PFSK-1 (cell line): ENCODE data around the gene CYP2D6.

ENCODE experiments used
- FOXP2 ChIP-seq: optimal IDR thresholded peaks from 2 replicates; pipeline ENCODE3; 2011; ENCODE audit warnings: borderline replicate concordance, control low read depth, inconsistent platforms; ENCODE audit not compliant: insufficient read depth; ENCODE audit errors: extremely low read length, extremely low read depth
- POLR2AphosphoS5 ChIP-seq: IDR thresholded peaks from 2 replicates; pipeline ENCODE4 v1.6.1; 2012; ENCODE audit warnings: low read depth, mild to moderate bottlenecking, control low read depth, low read length, moderate library complexity
- SIN3A ChIP-seq: IDR thresholded peaks from 2 replicates; pipeline ENCODE4 v1.6.1; 2012; ENCODE audit warnings: mild to moderate bottlenecking, low read length, moderate library complexity, borderline replicate concordance; ENCODE audit not compliant: insufficient read depth
- TAF1 ChIP-seq: IDR thresholded peaks from 2 replicates; pipeline ENCODE4 v1.6.1; 2012; ENCODE audit warnings: low read length, control low read depth, borderline replicate concordance; ENCODE audit not compliant: insufficient read depth
- TF ChIP-seq, protein P1 (sequence below), 2 experiments: IDR thresholded peaks; 2 replicates each; pipeline versions ENCODE4 v1.6.1 to v1.8.0; 2011 to 2012; ENCODE audit warnings: low read depth in 2 of 2, low read length in 2 of 2, control low read depth in 1 of 2, inconsistent platforms in 1 of 2, mild to moderate bottlenecking in 1 of 2, moderate library complexity in 1 of 2; ENCODE audit not compliant: insufficient read depth in 1 of 2

Gene CYP2D6

GRCh38 chr22:42127606-42128005 lies 3.0 kb downstream of the CYP2D6 start:
- no peak for TF ChIP-seq SIN3A
- no peak for TF ChIP-seq POLR2AphosphoS5
- TF ChIP-seq TAF1: no peak
- TF ChIP-seq, protein P1, sequence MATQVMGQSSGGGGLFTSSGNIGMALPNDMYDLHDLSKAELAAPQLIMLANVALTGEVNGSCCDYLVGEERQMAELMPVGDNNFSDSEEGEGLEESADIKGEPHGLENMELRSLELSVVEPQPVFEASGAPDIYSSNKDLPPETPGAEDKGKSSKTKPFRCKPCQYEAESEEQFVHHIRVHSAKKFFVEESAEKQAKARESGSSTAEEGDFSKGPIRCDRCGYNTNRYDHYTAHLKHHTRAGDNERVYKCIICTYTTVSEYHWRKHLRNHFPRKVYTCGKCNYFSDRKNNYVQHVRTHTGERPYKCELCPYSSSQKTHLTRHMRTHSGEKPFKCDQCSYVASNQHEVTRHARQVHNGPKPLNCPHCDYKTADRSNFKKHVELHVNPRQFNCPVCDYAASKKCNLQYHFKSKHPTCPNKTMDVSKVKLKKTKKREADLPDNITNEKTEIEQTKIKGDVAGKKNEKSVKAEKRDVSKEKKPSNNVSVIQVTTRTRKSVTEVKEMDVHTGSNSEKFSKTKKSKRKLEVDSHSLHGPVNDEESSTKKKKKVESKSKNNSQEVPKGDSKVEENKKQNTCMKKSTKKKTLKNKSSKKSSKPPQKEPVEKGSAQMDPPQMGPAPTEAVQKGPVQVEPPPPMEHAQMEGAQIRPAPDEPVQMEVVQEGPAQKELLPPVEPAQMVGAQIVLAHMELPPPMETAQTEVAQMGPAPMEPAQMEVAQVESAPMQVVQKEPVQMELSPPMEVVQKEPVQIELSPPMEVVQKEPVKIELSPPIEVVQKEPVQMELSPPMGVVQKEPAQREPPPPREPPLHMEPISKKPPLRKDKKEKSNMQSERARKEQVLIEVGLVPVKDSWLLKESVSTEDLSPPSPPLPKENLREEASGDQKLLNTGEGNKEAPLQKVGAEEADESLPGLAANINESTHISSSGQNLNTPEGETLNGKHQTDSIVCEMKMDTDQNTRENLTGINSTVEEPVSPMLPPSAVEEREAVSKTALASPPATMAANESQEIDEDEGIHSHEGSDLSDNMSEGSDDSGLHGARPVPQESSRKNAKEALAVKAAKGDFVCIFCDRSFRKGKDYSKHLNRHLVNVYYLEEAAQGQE (IDR thresholded peaks at IDR 0.05; ENCODE audit: insufficient read depth in 1 of 2, low read depth in 2 of 2, low read length in 2 of 2): no peak
- TF ChIP-seq FOXP2: no peak

DNA sequence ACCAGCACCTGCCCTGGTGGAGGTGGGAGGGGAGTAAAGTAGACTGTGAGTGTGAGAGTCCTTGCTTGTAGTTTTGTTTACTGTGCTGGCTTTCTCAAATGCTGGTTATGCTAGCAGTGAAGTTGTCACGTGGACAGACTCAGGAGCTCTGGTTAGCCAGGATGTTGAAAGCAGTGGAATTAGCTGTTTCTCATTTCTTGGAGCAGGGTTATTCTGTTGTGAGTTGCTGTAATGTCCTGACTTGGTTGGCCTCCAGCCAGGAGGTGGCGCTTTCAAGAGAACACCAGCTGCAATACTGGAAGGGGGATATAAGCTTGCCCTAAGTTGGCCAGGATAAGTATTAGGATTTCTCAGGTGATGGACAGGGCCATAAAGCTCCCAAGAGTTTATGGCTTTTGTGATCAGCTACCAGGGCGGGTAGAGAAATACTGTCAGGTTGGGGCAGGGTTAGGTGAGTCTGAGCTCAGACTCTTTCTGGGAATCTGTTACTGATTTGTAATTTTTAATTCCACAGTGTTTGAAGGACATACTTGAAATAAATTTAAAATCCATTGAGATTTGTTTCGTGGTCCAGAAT lies 13.7 kb downstream of the CYP2D6 start:
- TF ChIP-seq POLR2AphosphoS5 (no peak), FOXP2 (no peak), SIN3A (no peak), TAF1 (no peak)
- TF ChIP-seq, protein P1 (IDR thresholded peaks at IDR 0.05; ENCODE audit: insufficient read depth in 1 of 2, low read depth in 2 of 2, low read length in 2 of 2): no peak

- no peak for TF ChIP-seq POLR2AphosphoS5
- TF ChIP-seq, protein P1 (IDR thresholded peaks at IDR 0.05; ENCODE audit: insufficient read depth in 1 of 2, low read depth in 2 of 2, low read length in 2 of 2): no peak
- TF ChIP-seq TAF1: no peak
- no peak for TF ChIP-seq FOXP2
- TF ChIP-seq SIN3A: no peak
These were observed 15.9 kb downstream of the CYP2D6 start for GRCh38 chr22:42114721-42115120.

- no peak for TF ChIP-seq POLR2AphosphoS5
- TF ChIP-seq TAF1: no peak
- no peak for TF ChIP-seq SIN3A
- TF ChIP-seq, protein P1 (IDR thresholded peaks at IDR 0.05; ENCODE audit: insufficient read depth in 1 of 2, low read depth in 2 of 2, low read length in 2 of 2): no peak
- TF ChIP-seq FOXP2: no peak
These were observed 18.8 kb downstream of the CYP2D6 start for GRCh38 chr22:42111798-42112197.

- no peak for TF ChIP-seq TAF1
- TF ChIP-seq SIN3A: no peak
- no peak for TF ChIP-seq FOXP2
- TF ChIP-seq, protein P1 (IDR thresholded peaks at IDR 0.05; ENCODE audit: insufficient read depth in 1 of 2, low read depth in 2 of 2, low read length in 2 of 2): no peak
- no peak for TF ChIP-seq POLR2AphosphoS5
These were observed 21.8 kb downstream of the CYP2D6 start for GRCh38 chr22:42108848-42109247.
